Activated CD4-positive, CD25-positive, alpha-beta regulatory T cell (primary cell): ENCODE data around the gene ZGPAT.
"Not testable (repeated sequence)": the region's sequence is repeated elsewhere in the genome, so short reads cannot be mapped to it uniquely, and the experiment has no call there.

Experiments
- DNase-seq, 4 experiments: peaks; one replicate each; lab custom pipeline; 2025; lab: John Stamatoyannopoulos, UW

ZGPAT gene

DNA sequence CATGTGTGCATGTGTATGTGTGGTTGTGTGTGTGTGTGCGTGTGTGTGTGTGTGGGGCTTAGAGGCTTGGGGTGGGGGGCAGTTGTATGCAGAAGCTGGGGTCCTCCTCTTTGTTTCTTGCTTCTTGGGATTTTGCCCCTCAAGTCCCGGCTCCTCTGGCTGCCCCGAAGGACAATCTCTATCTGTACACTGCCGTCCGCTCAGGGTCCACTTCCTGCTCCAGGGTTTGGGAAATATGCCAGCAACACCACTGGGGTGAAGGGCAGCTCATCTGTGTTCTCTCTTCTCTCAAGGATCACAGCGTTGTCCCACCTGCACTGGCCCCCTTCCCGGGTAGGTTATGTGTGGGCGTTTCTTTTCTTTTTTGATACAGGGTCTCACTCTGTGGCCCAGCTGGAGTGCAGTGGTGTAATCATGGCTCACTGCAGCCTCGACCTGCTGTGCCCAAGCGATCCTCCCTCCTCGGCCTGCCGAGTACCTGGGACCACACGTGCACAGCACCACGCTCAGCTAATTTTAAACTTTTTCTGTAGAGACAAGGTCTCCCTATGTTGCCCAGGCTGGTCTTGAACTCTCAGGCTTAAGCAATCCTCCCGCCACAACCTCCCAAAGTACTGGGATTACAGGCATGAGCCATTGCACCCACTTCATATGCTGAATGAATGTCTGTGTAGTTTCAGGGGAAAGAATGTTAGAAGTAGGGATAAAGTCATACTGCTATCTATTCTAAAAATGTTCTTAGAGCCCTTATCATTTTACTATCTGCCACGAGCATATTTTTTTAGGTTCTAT lies 57.4 kb downstream of the ZGPAT start:
- DNase-seq: no peak

DNA sequence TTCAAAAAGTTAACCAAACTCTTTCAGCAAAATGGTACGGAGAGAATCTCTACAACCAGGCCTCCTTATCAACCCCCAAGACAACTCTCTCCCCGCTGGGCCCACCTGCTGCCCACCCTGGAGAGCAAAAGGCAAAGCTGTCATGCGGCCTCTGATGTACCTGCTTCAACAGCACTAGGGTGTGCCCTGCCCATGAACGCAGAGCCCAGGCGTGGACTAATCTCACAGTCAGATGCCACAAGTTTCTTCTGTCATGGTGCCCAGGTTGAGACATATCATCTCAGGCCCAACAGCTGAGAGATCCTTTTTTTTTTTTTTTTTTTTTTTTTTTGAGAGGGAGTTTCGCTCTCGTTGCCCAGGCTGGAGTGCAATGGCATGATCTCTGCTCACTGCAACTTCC lies 58.1 kb downstream of the ZGPAT start:
- no peak for DNase-seq

DNA sequence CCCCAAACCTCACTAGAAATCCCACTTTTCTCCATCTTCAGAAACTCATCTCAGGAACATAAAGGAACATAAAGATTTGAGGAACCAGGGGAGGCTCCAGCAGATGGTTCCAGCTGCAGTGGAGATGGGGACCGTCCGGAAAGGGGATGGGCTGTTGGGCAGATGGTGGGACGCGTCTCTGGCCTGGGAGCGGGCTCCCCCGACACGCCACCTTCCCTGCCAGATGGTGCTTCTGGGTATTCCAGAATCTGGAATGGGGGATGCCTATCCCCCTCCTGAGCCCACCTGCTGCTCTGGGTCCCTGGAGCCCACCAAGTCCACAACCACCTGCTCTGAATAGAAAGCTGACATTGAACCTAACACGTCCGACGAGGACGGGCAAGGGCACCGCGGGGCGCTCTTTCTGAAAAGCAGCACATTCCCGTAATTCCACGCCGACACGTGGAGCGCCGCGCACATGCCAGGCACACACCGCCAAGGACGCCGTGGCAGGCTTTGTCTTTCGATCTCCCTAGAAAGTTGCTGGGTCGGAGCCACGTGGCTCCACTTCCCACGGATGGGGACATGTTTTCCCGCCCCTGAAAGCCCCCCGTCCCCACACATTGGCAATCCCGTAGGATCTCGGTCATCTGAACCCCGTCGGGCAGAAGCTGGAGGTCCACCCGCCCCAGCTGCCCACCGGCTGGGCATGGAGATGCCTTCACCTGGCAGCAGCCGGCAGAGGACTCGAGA lies 59.0 kb downstream of the ZGPAT start:
- DNase-seq: no peak

DNA sequence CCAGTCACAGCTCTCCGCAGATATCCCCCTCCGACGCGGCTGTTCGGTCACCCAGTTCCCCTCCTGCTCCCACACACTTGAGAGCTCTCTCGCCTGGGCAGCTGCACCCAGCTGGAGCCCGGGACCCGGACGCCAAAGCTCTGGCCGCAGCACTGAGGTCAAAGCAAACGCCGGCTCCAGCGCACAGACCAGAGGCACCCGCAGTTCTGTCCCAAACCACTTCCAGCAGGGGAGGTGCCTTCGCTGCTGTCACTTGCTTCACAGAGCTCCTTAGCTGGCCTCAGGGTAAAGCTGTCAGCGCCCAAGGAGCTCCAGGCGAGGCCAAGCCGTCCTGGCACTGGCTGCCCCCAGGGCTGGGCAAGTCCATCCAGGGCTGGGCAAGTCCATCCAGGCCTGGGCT lies 59.6 kb downstream of the ZGPAT start:
- DNase-seq: no peak

DNA sequence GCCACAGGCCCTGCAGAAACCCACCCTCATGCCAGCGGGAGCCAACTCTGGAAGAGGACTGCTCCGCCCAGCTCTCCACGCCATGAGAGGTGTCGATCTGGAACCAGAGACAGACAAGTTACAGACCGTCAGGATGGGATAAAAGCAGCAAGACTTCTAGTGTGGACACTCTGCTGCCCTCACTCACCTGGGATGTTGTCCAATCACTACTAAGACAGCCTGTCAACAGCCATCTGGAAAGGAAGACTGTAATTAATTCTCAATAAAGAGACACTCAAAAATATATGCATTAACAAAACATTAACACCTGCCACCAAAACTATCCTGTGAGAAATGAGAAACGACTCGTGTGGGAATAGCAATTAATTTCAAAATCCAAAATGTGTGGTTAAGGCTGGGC lies 60.0 kb downstream of the ZGPAT start:
- no peak for DNase-seq

DNA sequence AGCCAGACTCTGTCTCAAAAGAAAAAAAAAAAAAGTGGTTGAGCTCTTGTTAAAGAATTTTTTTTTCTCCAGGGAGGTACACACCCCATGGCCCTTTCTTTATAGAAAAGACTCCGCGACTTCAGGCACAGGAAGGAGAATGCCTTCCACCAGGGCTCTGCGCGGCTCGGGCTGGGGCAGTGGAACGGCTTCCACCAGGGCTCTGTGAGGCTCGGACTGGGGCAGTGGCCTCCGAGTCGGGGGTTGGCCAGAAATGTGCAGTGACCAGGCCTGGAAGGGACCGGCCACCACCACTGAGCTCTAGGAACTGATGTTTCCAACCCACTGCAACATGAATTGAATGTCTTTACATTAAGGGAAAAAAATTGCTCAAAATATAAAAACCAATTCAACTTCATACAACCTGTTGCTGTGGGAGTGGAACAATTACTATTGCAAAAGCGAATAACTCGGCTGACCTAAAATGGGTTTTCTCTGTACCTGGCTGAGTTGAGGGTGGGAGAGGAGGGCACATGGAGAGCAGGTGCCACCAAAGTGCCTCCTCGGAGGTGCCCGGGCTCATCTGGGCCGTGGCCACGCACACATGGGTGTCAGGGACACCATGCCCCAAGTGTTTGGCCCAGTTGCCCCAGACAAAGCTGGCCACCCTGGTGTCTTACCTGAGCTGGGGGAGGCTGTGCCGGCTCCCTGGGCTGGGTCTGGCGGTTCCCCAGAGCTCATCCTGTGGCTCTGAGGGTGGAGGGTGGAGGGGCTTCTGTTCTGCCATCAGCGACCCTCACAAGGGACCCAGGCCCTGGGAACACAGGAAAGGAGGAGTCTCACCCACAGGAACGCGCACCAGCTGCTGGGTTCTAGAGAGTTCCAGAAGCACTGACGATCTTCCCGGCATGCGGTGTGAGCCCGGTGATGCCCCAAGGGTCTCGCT lies 61.0 kb downstream of the ZGPAT start:
- DNase-seq: no peak

DNA sequence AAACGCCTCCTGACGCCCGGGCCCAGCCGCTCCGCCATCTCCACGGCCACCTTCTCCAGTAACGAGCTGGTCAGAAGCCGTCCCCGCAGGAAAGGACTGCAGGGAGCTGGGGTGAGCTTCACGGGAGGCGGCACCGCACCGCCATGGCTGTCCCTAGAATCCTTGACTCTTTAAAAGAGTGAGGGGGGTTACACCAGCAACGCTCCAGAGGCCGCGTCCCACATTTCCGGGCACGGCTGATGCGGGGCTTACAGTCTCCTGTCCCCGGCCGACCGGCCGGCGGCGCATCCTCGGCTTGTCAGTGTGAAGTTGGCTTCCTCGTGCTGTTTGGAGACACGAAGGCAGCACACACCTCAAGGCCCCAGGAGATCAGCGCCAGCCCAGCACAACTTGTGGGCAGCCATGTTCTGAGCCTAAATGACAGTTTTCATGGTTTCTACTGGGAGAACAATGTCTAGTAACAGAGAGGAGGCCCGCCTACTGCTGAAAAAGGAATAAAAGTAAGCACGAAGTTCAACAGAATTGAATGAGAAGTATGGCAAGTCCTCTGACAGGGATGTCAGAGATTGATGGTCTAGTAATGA lies 62.1 kb downstream of the ZGPAT start:
- DNase-seq: no peak

DNA sequence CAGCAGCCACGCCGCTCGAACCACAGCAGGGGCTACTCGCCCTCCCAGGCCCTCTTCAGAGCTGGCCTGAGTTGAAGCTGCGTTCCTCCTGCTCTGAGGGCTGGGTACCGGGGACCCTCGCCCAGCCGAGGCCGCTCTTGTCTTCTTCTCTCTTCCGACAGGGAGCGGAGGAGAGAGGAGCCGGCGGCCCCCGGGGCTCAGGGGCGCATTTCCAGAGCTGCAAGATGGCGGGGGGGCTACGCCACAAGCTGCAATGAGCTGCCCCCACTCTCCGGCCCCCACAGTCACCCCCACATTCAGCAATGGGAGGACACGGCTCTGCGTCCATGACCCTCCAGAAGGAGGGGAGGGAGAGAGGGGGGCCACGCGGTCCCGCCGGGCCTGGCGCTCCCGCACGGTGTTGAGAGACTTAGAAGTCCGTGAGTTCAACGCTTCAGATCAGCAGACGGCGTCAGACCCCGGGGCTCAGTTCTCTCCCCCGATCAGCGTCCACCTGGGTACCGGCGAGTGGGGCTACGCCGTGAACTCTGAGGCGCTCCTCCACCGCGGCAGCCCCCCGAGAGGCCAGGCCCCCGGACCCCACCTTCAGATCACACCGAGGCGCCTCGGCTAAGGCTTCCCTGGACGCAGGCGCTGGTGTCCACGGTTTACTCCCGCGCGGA lies 63.3 kb downstream of the ZGPAT start:
- DNase-seq: no peak

DNA sequence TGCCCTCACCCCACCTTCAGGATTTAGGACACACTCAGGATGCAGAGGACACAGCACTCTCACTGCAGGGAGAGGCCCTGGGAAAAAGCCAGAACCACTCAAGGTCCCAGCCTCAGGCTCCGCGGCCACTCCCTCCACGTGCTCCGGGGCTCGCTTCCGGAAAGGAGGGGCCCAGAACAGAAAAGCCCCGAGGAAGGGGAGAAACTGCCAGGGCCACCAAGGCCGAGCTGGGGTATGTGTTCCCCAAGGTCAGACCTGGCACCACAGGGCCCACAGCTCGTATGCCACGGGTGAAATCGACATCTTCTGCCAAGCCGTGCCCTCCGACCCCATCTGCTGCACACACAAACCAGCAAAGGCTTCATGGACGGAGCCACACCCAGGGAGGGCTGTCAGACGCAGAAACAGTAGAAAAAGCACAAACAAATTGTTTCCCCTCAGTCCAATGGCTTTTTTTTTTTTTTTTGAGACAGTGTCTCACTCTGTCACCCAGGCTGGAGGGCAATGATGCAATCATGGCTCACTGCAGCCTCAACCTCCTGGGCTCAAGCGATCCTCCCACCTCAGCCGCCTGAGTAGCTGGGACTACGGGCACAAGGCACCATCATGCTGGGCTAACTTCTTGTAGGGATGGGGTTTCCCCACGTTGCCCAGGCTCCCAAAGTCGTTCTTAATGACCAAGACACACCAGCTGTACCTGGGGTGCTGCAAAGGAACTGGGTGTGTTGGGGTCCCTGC lies 65.1 kb downstream of the ZGPAT start:
- no peak for DNase-seq

DNA sequence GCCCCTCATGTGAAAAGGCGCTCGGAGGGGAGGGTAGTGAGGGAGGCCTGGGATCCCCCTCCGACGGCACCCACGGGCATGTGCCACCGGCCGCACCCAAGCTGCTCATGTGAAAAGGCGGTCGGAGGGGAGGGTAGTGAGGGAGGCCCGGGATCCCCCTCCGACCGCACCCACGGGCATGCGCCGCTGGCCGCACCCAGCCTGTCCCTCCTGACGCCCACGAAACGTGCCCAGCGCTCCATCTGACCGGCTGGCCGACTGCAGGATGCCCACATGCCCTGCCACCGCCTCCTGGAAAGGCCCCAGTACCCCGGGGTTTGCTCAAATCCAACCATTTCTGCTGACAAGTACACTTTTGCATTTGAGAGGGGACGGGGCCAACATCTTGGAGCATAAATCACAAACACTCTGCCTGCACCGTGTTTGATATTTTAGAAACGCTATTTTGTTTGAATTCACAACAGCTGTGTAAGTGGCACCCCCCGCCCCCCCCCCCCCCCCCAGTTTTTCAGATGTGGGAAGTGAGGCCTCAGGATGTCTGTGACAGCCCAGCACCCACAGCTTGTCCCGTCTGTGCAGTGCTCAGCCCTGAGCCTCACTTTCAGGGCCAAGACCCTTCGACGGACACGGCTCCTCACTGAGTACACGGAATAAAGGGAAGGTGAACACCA lies 65.9 kb downstream of the ZGPAT start:
- no peak for DNase-seq

DNA sequence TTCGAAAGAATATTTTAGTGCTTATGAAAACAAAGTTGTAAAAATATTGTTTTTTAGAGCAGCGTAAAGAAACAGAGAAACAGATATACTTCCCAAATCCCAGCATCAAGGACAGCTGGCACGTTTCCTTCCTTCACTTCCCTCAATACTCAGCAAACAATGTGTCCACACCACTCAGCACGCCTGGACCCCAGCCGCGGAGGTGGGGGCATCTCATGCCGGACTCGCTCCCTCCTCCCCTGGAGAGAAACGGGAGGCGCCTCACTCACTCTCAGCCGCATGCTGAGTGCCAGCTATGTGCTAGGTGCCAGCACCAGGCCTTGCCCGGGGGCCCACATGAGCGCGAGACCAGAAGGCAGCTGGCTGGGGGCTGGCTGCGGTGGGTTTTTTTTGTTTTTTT lies 66.5 kb downstream of the ZGPAT start:
- no peak for DNase-seq

DNA sequence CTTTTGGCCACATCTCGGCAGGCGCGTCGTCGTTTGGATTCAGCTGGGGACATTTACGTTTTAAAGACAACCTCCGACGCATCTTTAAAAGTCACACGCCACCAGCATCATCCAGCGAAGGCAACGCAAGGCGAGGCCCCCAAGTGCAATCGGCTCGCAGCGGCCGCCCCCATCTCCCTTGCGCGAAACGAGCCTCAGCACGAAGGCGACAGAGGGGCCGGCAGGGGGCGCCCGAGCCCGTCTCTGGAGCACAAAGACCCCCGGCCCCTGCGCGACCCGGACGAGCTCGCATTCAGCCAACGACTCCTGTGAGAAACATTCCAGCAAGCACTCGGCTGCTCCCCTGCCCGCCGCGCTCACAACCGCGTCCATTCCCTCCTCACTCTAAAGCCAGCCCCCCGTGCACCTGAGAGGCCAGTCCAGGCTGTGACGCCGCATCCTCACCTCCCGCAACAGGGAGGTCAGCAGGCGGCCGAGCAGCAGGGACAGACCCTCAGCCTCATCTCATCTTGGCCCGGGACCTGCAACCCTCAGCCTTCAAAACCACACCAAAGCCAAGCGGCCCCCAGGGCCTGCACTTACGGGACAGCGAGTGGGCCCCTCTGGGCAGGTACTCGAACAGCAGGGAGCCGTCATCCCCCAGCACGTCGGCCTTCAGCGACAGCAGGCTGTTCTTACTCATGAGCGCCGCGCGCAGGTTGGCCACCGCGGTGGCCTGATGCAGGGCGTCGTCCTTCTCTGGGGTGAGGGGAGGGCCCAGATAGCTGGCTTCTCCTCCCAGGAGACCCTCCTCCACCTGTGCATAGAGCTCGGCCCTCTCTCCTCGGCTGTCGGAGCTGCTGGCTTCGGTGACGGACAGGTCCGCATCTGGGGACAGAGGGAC lies 67.5 kb downstream of the ZGPAT start:
- peak in 1 of 4 experiments; percentile 22 for DNase-seq

DNA sequence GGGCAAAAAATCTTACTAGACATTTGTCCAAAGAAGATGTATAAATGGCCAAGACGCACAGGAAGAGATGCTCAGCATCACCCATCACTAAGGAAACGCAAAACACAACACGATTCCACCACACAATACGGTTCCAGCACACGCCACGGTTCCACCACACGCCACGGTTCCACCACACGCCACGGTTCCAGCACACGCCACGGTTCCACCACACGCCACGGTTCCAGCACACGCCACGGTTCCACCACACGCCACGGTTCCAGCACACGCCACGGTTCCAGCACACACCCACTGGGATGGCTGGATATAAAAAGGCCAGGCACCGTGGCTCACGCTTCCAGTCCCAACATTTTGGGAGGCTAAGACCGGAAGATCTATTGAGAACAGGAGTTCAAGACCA lies 69.0 kb downstream of the ZGPAT start:
- not testable (repeated sequence) for DNase-seq

DNA sequence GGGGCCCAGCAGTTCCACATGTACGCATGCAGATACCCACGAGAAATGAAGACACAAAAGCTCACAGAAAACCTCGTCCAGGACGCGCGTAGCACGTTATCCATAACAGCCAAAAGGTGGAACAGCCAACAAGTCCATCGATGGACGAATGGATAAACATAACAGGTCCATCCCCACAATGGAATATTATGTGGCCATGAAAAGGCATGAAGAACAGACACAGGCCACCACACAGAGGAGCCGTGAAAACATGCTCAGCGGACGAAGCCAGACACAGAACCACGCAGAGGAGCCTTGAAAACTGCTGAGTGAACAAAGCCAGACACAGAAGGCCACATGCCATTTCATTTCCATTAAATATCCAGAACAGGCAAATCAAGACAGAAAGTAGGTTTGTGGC lies 69.8 kb downstream of the ZGPAT start:
- DNase-seq: no peak

DNA sequence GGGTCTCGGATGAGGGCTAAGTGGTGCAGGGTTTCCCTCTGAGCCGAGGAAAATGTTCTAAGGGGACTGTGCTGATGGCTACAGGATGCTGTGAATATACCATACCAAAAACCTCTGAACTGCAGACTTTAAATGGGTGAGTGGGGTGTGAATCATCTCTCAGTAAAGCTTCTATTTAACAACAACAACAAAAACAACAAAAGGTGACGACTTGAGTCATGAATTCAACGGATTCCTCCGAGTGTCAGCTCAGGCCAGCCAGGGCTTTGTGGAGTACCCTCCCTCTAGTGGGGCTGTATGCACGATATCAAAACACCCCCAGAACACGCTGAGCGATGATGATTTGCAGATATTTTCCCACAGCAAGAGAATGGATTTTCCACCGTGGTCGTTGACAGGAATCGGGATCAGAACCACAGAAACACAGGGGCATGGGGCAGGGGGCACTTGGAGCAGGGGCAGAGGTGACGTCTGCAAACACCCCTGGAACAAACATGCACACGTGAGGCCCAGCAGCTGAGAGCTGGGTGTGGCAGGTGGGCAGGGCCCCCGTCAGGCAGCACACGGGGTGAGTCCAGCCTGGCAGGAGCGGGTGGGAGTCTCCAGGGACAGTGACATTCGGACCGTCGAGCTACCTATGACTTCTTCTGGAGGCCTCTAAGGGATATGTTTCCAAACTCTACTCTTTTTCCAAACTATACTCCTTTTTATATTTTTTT lies 70.4 kb downstream of the ZGPAT start:
- DNase-seq: no peak

DNA sequence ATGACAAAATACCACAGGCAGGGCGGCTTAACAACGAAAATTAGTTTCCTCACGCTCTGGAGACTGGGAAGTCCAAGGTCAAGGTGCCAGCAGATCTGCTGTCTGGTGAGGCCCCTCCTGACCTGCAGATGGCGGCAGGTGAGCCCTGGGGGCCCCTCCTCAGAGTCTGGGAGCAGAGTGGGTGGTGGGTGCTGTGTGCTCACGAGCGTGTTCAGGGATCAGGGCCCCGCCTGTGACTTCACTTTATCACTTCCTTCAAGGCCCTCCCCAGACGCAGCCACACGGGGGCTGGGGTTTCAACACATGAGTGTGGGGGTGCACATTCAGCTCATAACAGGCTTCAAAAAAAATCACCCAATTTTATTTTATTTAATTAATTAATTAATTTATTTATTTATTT lies 71.0 kb downstream of the ZGPAT start:
- DNase-seq: no peak

DNA sequence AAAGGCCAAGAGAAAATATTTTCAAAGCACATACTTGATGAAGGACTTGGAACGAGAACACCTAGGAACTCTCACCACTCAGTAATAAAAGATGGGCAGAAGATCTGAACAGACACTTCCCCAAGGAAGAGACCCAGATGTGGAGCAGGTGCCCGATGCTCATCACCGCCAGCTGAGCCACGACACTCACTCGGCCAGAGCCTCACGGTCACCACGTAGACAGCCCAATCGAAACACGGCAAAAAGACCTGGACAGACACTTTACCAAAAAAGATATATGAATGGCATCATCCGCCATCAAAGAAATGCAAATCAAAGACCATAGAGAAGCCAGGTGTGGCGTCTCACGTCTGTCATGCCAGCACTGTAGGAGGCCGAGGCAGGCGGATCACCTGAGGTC lies 73.3 kb downstream of the ZGPAT start:
- DNase-seq: no peak

DNA sequence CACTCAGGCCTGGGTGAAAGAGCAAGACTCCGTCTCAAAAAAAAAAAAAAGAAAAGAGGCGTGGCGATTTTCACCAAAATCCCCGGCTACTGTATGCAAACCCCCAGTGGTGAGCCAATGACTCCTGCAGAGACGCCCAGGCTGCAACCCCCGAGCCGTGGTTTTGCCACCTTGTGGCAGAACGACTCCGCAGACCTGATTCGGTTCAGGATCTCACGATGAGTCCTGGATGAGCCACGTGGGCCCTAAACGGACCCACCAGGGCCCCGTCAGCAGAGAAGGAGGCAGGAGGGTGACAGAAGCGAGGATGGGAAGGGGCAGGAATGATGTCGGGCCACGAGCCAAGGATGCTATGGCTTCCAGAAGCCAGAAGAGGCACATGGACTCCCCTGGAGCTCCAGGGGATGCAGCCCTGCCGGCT lies 74.2 kb downstream of the ZGPAT start:
- DNase-seq: no peak

DNA sequence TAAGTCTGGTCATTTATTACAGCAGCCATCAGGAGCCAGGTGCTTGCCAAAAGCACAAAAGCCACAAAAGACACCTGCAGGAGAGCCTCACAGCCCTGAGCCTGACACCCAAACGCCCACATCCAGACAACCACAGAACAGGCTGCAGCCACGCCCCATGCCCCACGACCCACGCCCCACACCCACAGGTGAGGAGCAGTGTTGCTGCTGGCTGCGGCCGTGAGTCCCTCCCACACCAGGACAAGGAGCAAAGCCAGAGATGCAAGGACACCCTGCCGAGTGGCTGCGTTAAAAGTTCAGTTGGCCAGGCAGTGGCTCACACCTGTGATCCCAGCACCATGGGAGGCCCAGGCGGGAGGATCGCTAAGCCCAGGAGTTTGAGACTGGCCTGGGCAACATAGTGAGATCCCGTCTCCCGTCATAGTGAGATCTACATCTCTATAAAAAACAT lies 74.7 kb downstream of the ZGPAT start:
- no peak for DNase-seq
